Activated T-cell treated with anti-CD3 and anti-CD28 coated beads for 1 hour (primary cell): ENCODE data around the gene ZFP91.

Source experiments
- DNase-seq: peaks from one replicate; pipeline ENCODE4 v3.0.0-alpha.2; 2020; ENCODE audit warnings: low read depth

The ZFP91 gene

GRCh38 chr11:58629857-58630256 is 51.0 kb downstream of the ZFP91 start:
- DNase-seq: no peak

GRCh38 chr11:58631378-58631777 is 52.5 kb downstream of the ZFP91 start:
- no peak for DNase-seq

DNA sequence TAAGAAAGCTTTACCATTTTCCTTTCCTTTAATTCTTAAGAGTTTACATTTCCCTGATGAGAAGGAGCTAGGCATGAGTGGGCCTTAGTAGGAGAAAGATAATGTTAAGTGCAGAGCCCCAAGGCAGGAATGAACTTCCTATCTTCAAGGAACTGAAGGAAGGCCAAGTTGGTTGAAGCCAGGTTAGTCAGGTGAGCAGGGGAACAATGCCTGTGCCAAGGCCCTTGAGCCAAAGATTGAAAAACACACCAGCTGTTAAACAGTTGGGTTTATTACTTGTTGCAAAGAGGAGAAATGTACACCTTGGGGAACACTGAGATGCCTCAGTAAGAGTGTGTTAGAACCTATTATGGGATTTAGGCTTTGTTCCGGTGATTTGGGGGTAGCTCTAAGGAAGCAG is 53.6 kb downstream of the ZFP91 start:
- no peak for DNase-seq

GRCh38 chr11:58636587-58636986 is 57.7 kb downstream of the ZFP91 start:
- DNase-seq: no peak

DNA sequence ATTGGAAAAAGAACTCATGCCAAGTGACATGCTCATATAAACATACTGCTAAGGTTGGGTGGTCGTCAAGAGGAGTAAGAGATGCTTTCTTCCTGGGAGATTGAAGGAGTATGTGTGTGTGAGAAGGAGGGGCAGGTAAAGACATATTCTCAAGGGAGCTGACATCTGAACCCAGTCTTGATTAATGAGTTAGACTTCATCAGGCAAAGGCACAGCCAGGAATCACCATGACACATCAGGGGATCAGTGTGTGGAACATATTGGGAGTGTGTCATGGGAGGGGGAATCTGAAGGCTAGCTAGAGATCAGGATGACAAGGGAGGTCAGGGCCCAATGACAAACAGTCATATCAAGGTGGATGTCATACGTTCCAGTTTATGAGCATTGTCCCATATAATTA is 58.5 kb downstream of the ZFP91 start:
- DNase-seq: no peak

DNA sequence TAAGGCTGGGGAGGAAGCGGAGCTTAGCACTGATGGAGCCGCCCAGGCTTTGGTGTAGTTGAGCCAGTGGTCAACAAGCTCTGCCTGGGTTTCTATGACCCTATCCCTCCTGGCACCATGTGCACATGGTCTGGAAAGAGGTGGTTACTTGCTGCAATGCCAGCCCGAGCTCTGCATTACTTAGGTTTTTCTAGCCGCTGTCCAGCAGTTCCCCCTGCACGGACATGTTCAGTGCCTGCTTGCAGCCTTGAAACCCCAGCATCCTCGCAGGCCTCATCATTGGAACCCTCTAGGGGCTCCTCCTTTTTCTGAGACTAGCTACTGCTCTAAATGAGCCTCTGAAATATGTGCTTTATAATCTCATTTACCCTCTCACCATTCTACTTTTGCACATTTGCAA is 60.2 kb downstream of the ZFP91 start:
- DNase-seq: no peak

DNA sequence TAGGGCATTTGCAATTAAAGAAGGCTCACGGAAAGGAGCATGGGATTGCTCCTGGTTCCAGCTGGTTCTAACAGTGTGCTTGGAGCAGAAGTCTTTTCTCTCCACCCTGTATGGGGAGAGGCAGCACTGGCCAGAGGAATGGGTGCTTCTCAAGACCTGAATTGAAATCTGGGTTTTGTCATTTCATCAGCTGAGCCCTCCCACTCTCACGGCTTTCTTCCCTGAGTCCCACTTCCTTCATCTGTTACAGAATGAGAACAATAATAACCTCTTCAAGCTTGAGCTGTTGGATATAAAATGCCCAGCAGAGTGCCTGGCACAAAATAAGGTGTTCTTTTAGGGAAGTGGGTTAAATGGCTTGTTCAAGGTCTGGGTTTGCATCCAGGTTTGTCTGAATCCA is 60.8 kb downstream of the ZFP91 start:
- no peak for DNase-seq

GRCh38 chr11:58640386-58641023 is 61.6 kb downstream of the ZFP91 start:
- DNase-seq: no peak

DNA sequence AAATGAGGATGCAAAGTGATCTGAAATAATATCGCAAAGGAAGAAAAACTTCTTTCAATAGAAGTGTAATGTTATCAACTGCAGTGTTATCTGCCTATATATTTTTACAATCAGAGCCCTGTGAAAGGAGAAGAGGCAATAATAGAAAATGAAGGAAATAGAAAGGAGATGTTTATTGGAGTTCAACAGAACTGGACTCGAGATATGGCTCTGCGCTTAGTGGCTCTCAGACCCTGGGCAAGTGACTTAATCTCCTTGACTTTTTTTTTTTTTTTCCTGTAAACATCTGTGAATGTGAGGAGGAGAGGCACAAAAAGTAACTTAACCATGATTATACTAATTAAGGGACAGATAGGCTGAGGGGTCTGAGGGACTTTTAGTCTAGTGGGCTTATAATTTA is 62.5 kb downstream of the ZFP91 start:
- no peak for DNase-seq

- no peak for DNase-seq
Measured at GRCh38 chr11:58641803-58642581, 63.1 kb downstream of the ZFP91 start.

GRCh38 chr11:58645854-58646253 is 67.0 kb downstream of the ZFP91 start:
- DNase-seq: no peak

DNA sequence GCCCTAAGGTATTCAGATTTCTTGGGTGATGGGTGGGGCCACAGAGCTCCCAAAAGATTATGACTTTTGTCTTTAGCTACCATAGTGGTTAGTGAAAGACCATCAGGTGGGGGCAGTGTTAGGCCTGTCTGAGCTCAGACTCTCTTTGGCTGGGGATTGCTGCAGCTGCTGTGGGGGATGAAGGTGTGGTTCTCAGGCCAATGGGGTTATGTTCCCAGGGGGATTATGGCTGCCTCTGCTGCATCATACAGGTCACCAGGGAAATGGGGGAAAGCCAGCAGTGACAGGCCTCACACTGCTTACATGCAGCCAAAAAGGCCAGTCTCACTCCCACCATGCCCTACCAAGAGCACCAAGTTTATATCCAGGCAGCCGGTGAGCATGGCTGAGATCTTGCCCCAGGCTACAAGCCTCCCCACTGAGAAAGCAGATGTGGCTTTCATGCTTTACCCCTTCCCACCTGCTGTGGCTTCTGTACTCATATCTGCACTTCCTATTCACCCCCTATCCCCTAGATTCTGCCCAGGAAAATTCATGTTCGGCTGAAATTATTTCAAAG is 68.4 kb downstream of the ZFP91 start:
- DNase-seq: no peak

DNA sequence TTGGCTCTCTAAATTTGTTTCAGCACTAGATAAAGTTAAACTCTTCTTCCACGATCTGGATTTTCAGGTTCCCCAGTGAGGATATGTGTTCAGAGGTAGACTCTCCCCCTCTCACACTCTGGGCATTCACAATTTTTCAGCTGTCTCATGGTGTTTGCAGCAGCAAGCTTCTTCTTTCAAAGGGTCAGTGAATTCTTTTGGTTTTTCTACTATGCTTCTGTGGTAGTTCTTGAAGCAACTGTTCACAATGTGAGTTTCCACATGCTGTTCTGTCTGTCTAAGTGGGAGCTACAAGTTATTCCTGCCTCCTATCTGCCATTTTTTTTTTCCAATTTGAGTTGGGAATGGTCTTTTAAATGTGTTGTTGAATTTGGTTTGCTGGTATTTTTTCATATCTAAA is 69.0 kb downstream of the ZFP91 start:
- DNase-seq: no peak

- no peak for DNase-seq
Measured at GRCh38 chr11:58649623-58650022, 70.8 kb downstream of the ZFP91 start.

GRCh38 chr11:58650496-58650895 is 71.6 kb downstream of the ZFP91 start:
- no peak for DNase-seq

- no peak for DNase-seq
Measured at GRCh38 chr11:58652726-58653280, 73.9 kb downstream of the ZFP91 start.

GRCh38 chr11:58654079-58654907 is 75.4 kb downstream of the ZFP91 start:
- DNase-seq: peak; percentile 74

GRCh38 chr11:58654908-58655296 is 76.0 kb downstream of the ZFP91 start:
- DNase-seq: no peak

- DNase-seq: no peak
Measured at GRCh38 chr11:58656348-58656747, 77.5 kb downstream of the ZFP91 start.

DNA sequence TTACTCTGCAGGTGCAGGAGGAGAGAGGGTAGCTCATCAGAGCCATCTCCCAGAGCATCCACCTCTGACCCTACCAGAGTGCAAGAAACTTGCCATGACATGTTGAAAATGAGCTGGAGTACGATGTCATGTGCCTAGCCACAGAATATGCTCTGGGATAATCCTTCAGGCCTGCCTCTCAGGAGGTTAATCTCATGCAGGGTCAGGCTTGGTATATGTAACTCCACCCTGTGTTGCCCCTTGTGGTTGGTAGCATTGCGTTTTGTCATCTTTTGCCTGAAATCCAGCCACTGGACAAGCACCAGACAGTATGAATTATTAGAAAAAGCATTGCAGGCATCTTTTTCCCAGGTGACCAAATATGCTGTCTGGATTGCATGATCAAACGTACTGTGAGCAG is 79.8 kb downstream of the ZFP91 start:
- no peak for DNase-seq

DNA sequence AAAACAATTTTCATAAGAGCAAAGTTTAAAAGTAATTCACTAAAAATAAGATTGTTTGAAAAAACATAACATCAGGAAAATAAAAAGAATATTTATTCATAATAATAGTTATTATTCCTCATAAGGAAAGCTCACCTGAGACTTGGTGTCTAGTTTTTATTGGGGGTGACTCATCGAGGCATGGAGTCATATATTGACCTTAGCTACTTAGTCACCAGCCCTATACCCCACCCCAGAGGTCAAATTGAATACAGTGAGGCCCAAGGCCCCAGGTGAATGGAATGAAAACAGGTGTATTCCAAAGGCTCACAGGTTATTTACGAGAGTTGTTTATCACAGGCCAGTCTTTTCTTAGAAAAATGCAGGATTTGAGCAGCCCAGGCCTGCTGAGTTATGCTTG is 80.5 kb downstream of the ZFP91 start:
- no peak for DNase-seq

GRCh38 chr11:58659910-58660570 is 81.2 kb downstream of the ZFP91 start:
- no peak for DNase-seq
